ENCODE results near the gene SLFN12L.

DNA sequence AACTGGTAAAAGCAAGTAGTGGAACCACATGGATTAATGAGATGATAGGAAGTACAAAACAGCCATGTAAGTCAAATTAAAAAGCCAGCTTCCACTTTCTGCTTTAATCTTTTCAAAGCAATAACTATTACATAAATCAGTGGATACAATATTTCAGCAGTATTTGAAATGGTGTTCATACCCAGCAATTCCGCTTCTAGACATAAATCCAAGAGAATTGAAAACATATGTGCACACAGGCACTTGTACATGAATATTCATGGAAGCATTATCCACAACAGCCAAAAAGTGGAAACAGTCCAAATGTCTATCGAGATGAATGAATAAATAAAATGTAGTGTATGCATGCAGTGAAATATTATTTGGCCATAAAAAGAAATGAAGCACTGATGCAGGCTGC, 27.4 kb downstream of the SLFN12L start:
- TF ChIP-seq, protein P1, sequence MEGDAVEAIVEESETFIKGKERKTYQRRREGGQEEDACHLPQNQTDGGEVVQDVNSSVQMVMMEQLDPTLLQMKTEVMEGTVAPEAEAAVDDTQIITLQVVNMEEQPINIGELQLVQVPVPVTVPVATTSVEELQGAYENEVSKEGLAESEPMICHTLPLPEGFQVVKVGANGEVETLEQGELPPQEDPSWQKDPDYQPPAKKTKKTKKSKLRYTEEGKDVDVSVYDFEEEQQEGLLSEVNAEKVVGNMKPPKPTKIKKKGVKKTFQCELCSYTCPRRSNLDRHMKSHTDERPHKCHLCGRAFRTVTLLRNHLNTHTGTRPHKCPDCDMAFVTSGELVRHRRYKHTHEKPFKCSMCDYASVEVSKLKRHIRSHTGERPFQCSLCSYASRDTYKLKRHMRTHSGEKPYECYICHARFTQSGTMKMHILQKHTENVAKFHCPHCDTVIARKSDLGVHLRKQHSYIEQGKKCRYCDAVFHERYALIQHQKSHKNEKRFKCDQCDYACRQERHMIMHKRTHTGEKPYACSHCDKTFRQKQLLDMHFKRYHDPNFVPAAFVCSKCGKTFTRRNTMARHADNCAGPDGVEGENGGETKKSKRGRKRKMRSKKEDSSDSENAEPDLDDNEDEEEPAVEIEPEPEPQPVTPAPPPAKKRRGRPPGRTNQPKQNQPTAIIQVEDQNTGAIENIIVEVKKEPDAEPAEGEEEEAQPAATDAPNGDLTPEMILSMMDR (IDR thresholded peaks at IDR 0.05) = no peak
- no peak for TF ChIP-seq POLR2A (IDR thresholded peaks at IDR 0.05)

Data from ovary (tissue), 3 donors.